Measurements from ENCODE around the gene SLC24A3. TPM values are rescaled to one million over a fixed set of nuclear protein-coding genes. Genes with fewer than 3 reads are reported as not detected.

Gene SLC24A3
- total and polyA plus RNA-seq, 12 donors, result 0.21 to 2.6 (median 0.84) TPM

DNA sequence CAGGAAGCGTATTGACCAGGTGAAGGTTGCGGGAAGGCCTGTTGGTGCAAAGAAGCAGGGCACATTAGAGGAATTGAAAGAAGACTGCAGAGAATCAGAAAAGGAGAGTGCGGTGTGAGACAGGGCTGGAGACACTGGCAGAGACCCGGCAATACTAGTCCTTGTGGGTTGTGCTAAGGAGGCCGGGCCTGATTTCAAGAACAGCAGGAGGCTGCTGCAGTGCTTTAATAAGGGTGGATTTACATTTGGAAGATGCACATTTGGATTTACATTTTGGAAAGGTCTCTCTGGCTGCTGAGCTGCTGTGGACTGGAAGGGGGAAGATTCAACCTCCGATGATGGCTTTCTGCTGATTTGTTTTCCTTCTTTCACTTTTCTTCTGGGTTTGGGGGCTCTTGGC is 167.8 kb downstream of the SLC24A3 start:
- no peaks in the 10 kb centered on the region for H3K27me3 ChIP-seq
- peaks cover 0 to 14% (median 4%) of the 10 kb centered on the region in 9 donors for H3K4me1 ChIP-seq
- intact Hi-C loops (cut with DNase I), result loop anchor here in 1 of 10 donors (10.0 kb wide), 1 partner anchor 65 kb away; no protein-coding TSS in a partner anchor
- peaks cover 0 to 5% (median 0%) of the 10 kb centered on the region in 11 donors for H3K9me3 ChIP-seq
- DNase-seq, result no peak
- no peak overlapping the region for H3K4me3 ChIP-seq
- WGBS, 2 donors, result 87 to 94% methylated on average over 6 of the region's 6 CpGs
- TF ChIP-seq, protein P1, sequence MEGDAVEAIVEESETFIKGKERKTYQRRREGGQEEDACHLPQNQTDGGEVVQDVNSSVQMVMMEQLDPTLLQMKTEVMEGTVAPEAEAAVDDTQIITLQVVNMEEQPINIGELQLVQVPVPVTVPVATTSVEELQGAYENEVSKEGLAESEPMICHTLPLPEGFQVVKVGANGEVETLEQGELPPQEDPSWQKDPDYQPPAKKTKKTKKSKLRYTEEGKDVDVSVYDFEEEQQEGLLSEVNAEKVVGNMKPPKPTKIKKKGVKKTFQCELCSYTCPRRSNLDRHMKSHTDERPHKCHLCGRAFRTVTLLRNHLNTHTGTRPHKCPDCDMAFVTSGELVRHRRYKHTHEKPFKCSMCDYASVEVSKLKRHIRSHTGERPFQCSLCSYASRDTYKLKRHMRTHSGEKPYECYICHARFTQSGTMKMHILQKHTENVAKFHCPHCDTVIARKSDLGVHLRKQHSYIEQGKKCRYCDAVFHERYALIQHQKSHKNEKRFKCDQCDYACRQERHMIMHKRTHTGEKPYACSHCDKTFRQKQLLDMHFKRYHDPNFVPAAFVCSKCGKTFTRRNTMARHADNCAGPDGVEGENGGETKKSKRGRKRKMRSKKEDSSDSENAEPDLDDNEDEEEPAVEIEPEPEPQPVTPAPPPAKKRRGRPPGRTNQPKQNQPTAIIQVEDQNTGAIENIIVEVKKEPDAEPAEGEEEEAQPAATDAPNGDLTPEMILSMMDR (IDR thresholded peaks at IDR 0.05), result no peak
- no peak overlapping the region for H3K27ac ChIP-seq
- no peaks in the 10 kb centered on the region for H3K36me3 ChIP-seq
- ATAC-seq, result no peak

DNA sequence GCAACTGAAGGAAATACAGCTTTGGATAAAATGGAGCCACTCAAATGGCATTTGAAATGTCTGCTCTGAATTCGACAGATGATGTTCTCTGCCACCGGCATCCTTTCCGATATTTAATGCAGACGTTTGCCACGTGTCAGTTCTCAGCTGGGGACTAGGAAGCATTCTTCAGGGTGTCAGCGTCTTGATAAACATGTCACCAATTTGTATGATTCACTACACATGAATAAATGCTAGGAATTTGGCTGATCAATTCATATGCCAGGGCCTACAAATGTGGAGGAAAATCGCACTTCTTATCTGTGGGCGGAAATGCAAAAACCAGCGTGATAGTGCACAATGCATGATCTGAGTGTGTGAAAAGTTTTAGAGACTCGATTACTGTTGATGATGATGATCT is 169.5 kb downstream of the SLC24A3 start:
- H3K9me3 ChIP-seq, result peaks cover 0 to 5% (median 0%) of the 10 kb centered on the region in 11 donors
- ATAC-seq (no peak), DNase-seq (no peak)
- no peak overlapping the region for H3K27ac ChIP-seq
- TF ChIP-seq, protein P1 (IDR thresholded peaks at IDR 0.05), result no peak
- H3K4me3 ChIP-seq, result no peak overlapping the region
- H3K36me3 ChIP-seq, result no peaks in the 10 kb centered on the region
- 63 to 67% methylated on average over 10 of the region's 10 CpGs for WGBS, 2 donors
- H3K4me1 ChIP-seq, result peaks cover 0 to under 1% (median 0%) of the 10 kb centered on the region in 9 donors
- H3K27me3 ChIP-seq, result no peaks in the 10 kb centered on the region
- intact Hi-C loops (cut with DNase I), result loop anchor here in 1 of 10 donors (10.0 kb wide), 1 partner anchor 63 kb away; no protein-coding TSS in a partner anchor

DNA sequence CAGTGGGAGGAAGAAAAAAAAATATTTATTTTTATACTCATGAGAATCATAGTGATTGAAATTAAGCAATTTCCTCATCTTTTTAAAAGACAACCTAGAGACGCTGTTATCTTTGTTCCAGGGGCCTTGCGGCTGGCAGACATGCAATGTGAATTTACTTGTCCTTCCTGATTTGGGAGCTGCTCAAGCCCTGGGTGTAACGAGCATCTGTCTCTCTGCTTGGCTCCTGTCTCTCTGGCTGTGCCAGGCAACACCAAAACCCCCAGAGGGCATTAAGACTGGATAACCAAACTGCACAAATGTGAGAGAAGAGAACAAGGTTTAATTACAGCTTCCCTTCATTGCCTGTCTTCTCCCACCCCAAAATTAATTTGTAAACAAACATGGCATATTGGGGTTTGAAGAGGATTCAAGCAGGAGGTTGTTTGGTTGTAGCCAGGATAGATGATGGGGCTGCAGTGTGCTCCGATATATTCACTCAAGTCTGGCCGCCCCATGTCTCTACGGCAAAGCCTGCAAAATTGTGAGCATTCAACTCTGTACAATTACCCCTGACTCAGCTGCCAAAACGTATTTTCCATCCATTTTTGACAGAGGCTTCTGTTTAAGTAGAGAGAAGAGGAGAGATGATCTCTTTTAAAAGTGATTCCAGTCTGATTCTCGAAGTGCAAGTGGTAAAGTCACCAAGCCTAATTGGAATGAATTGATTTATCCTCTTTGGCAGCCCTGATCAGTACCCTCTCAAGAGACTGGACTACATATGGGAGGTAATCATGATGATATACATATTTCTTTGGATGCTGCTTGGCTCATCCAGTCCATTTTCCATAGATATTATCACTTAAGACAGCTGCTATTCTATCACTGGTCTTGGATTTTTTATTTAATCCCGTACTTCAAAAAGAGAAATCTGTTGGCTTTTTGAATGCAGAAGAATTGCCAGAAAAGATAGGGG is 170.2 kb downstream of the SLC24A3 start:
- Histone ChIP-seq H3K9me3 (peaks cover 0 to 5% (median 0%) of the 10 kb centered on the region in 11 donors), H3K27me3 (no peaks in the 10 kb centered on the region), H3K4me3 (no peak overlapping the region), H3K36me3 (no peaks in the 10 kb centered on the region), H3K4me1 (no peaks in the 10 kb centered on the region), H3K27ac (no peak overlapping the region)
- ATAC-seq, result no peak
- TF ChIP-seq, protein P1 (IDR thresholded peaks at IDR 0.05), result no peak
- 60 to 62% methylated on average over 9 of the region's 9 CpGs for WGBS, 2 donors
- no peak for DNase-seq
- intact Hi-C loops (cut with DNase I), result loop anchor here in 1 of 10 donors (10.0 kb wide), 1 partner anchor 62 kb away; no protein-coding TSS in a partner anchor

DNA sequence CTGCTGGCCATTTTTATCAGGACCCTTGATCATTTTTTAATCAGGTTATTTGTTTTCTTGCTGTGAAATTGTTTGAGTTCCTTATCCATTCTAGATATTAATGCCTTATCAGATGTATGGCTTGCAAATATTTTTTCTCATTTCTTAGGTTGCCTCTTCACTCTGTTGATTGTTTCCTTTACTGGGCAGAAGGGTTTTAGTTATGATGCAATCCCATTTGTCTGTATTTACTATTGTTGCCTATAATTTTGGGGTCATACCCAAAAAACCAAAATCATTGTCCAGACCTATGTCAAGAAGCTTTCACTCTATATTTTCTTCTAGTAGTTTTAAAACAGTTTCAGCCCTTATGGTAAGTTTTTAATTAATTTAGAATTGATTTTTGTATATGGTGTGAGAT is 172.5 kb downstream of the SLC24A3 start:
- no peak overlapping the region for H3K4me3 ChIP-seq
- no peaks in the 10 kb centered on the region for H3K4me1 ChIP-seq
- TF ChIP-seq, protein P1 (IDR thresholded peaks at IDR 0.05), result no peak
- intact Hi-C loops (cut with DNase I), result loop anchor here in 1 of 10 donors (10.0 kb wide), 1 partner anchor 60 kb away; no protein-coding TSS in a partner anchor
- no peaks in the 10 kb centered on the region for H3K36me3 ChIP-seq
- no peak for ATAC-seq
- peaks cover 0 to 19% (median 3%) of the 10 kb centered on the region in 11 donors for H3K9me3 ChIP-seq
- H3K27me3 ChIP-seq, result no peaks in the 10 kb centered on the region
- no peak for DNase-seq
- no peak overlapping the region for H3K27ac ChIP-seq
